SK-N-SH (cell line): ENCODE results near the gene MRM1. TPM values are rescaled to one million over a fixed set of nuclear protein-coding genes. Genes with fewer than 3 reads are reported as not detected.
A peak's percentile ranks its signal among the peaks of the same experiment; 100 is the strongest.

Source experiments
- CTCF ChIA-PET: fragments of 300-600, 350-600 bp; formaldehyde crosslinking; extraction: SDS; loops from one replicate; lab custom pipeline; 2021; lab: Yijun Ruan, JAX
- POLR2A ChIA-PET: fragments of 350-600 bp; sonication (Branson Sonifier 250); formaldehyde crosslinking; extraction: SDS; loops from one replicate; lab custom pipeline; 2020; ENCODE audit warnings: antibody characterized with exemption, inconsistent platforms; lab: Yijun Ruan, JAX
- DNase-seq: peaks from one replicate; pipeline ENCODE4 v3.0.0; 2012
- H2AFZ ChIP-seq: fragments of 200-600 bp; sonication (generic); 2 replicates; pipeline ENCODE4 v1.8.1; 2016; ENCODE audit warnings: antibody characterized with exemption, mild to moderate bottlenecking, low read depth
- H3F3A ChIP-seq: fragments of 200-600 bp; sonication (generic); replicated peaks from 2 replicates; pipeline ENCODE3; 2016; ENCODE audit warnings: antibody characterized with exemption, mild to moderate bottlenecking; ENCODE audit not compliant: insufficient read depth
- H3K27ac ChIP-seq, 2 experiments: fragments of 200-500 bp in 1 of 2; fragments of 200-600 bp in 1 of 2; sonication (Bioruptor generic) in 1 of 2; sonication (generic), shearing (Covaris generic) in 1 of 2; 2 replicates each; pipeline versions ENCODE4 v1.5.1 to v1.6.1; 2014 to 2016; ENCODE audit warnings: low read depth in 2 of 2, inconsistent platforms in 1 of 2, low read length in 1 of 2, mild to moderate bottlenecking in 1 of 2, mixed read lengths in 1 of 2
- H3K27me3 ChIP-seq: fragments of 200-600 bp; sonication (generic), shearing (Covaris generic); 2 replicates; pipeline ENCODE4 v1.6.1; 2016; ENCODE audit warnings: mixed run types; ENCODE audit not compliant: insufficient read depth
- H3K36me3 ChIP-seq, 2 experiments: fragments of 200-500 bp in 1 of 2; fragments of 200-600 bp in 1 of 2; sonication (Bioruptor generic) in 1 of 2; sonication (generic) in 1 of 2; replicated peaks in 1 of 2; 2 replicates each; pipeline versions ENCODE3 to v1.5.1; 2014 to 2016; ENCODE audit warnings: low read length in 1 of 2, mild to moderate bottlenecking in 1 of 2; ENCODE audit not compliant: insufficient read depth in 2 of 2, control insufficient read depth in 1 of 2
- H3K4me1 ChIP-seq, 2 experiments: fragments of 200-500 bp in 1 of 2; fragments of 200-600 bp in 1 of 2; sonication (Bioruptor generic) in 1 of 2; sonication (generic), shearing (Covaris generic) in 1 of 2; 2 replicates each; pipeline versions ENCODE4 v1.5.1 to v1.6.1; 2014 to 2016; ENCODE audit warnings: low read depth in 1 of 2, low read length in 1 of 2, mixed run types in 1 of 2; ENCODE audit not compliant: insufficient read depth in 2 of 2, control insufficient read depth in 1 of 2
- H3K4me2 ChIP-seq: fragments of 200-600 bp; sonication (generic), shearing (Covaris generic); 2 replicates; pipeline ENCODE4 v1.6.1; 2017; ENCODE audit warnings: mixed run types
- H3K4me3 ChIP-seq, 2 experiments: fragments of 200-500 bp in 1 of 2; fragments of 200-600 bp in 1 of 2; sonication (Bioruptor generic) in 1 of 2; sonication (generic), shearing (Covaris generic) in 1 of 2; 2 replicates each; pipeline versions ENCODE4 v1.5.1 to v1.8.1; 2014 to 2016; ENCODE audit warnings: low read depth in 2 of 2, inconsistent platforms in 1 of 2, low read length in 1 of 2, mild to moderate bottlenecking in 1 of 2, mixed read lengths in 1 of 2, moderate library complexity in 1 of 2
- H3K79me2 ChIP-seq: fragments of 200-600 bp; sonication (generic); 2 replicates; pipeline ENCODE4 v1.8.1; 2017; ENCODE audit warnings: mild to moderate bottlenecking; ENCODE audit not compliant: insufficient read depth
- H3K9ac ChIP-seq: fragments of 200-600 bp; sonication (generic); 2 replicates; pipeline ENCODE4 v1.6.1; 2017; ENCODE audit warnings: mixed run types
- H3K9me2 ChIP-seq: fragments of 200-600 bp; sonication (generic); 2 replicates; pipeline ENCODE4 v1.6.1; 2017; ENCODE audit warnings: mixed run types
- H3K9me3 ChIP-seq: fragments of 200-600 bp; sonication (generic); 2 replicates; pipeline ENCODE4 v1.6.1; 2017; ENCODE audit warnings: mixed run types, mild to moderate bottlenecking, moderate library complexity
- H4K20me1 ChIP-seq: fragments of 200-600 bp; sonication (generic); 2 replicates; pipeline ENCODE4 v1.6.1; 2017; ENCODE audit warnings: mild to moderate bottlenecking, mixed run types; ENCODE audit not compliant: insufficient read depth
- CHD2 ChIP-seq: fragments of 150-350 bp; IDR thresholded peaks from 2 replicates; pipeline ENCODE4 v1.6.1; 2018; ENCODE audit warnings: low read length; ENCODE audit not compliant: partially characterized antibody
- GABPA ChIP-seq: IDR thresholded peaks from 2 replicates; pipeline ENCODE4 v1.4.0; 2012; ENCODE audit warnings: low read depth, mild to moderate bottlenecking
- GATA2 ChIP-seq: sonication (generic); formaldehyde crosslinking; IDR thresholded peaks from 2 replicates; pipeline ENCODE4 v1.5.0; 2020; ENCODE audit warnings: mild to moderate bottlenecking, missing genetic modification reagents
- IRF3 ChIP-seq: fragments of 150-350 bp; IDR thresholded peaks from 2 replicates; pipeline ENCODE4 v1.6.1; 2016; ENCODE audit warnings: mild to moderate bottlenecking, low read depth, low read length
- MEF2A ChIP-seq: IDR thresholded peaks from 2 replicates; pipeline ENCODE4 v1.4.0; 2012; ENCODE audit warnings: low read depth, borderline replicate concordance
- MXI1 ChIP-seq: IDR thresholded peaks from 2 replicates; pipeline ENCODE4 v1.6.1; 2012; ENCODE audit warnings: mild to moderate bottlenecking, low read depth, low read length, improper control_type of control experiment
- NRF1 ChIP-seq: IDR thresholded peaks from 2 replicates; pipeline ENCODE4 v1.6.1; 2012; ENCODE audit warnings: low read depth, mild to moderate bottlenecking, low read length
- PBX3 ChIP-seq: IDR thresholded peaks from 2 replicates; pipeline ENCODE4; 2012
- POLR2AphosphoS5 ChIP-seq: IDR thresholded peaks from 2 replicates; pipeline ENCODE4 v1.6.1; 2012; ENCODE audit warnings: low read depth, low read length
- RAD21 ChIP-seq: IDR thresholded peaks from 2 replicates; pipeline ENCODE4 v1.6.1; 2012; ENCODE audit warnings: mild to moderate bottlenecking, low read length
- RCOR1 ChIP-seq: fragments of 150-350 bp; IDR thresholded peaks from 2 replicates; pipeline ENCODE4 v1.6.1; 2017; ENCODE audit warnings: antibody characterized with exemption, low read length
- ZBTB33 ChIP-seq: IDR thresholded peaks from 2 replicates; pipeline ENCODE4 v1.4.0; 2012; ENCODE audit warnings: low read depth, borderline replicate concordance
- WGBS: methylation state at CpG from one replicate; pipeline ENCODE4 v1.1.6; 2017; ENCODE audit warnings: low lambda C conversion rate; 5-methylcytosine and 5-hydroxymethylcytosine counted together
- polyA plus RNA-seq, 3 experiments: library from polyadenylated mRNA; depleted of rRNA; stranded (reverse); fragments of >200 nt; gene quantifications; 2 replicates each; pipeline ENCODE4 v1.2.3, GENCODE V29; 2012

Gene MRM1
- polyA plus RNA-seq, 1 of the 3 experiments (the other 2 are of a cell fraction), result 9.8 TPM

- peak; percentile 99 for DNase-seq
- no peaks in the 10 kb centered on the region for H3K27me3 ChIP-seq
- H3K4me2 ChIP-seq, result peak within 1 kb of the TSS; percentile 97
- H3K4me1 ChIP-seq, result peaks cover 0 to 15% of the 10 kb centered on the region in 2 experiments; a peak in 1 of 4 replicates
- H3K36me3 ChIP-seq, result peaks cover 28% of the 10 kb centered on the region in 2 experiments
- peak within 1 kb of the TSS; percentile 25 to 54; a peak in 3 of 4 replicates for H3K27ac ChIP-seq
- peak within 1 kb of the TSS; percentile 83 to 89 for H3K4me3 ChIP-seq
- ChIA-PET POLR2A (interaction anchor here (2.8 kb wide), 1 partner anchor 9 kb away, joined by 16 read pairs; the partner anchor contains the start of gene MRM1), CTCF (interaction anchor here (0.8 to 2.2 kb wide), 4 partner anchors 9 to 11 kb away, joined by 3 to 8 read pairs (median 4); partner anchors contain the start of gene MRM1)
- TF ChIP-seq RCOR1, result no peak
- peak; percentile 47; the same call in 1 of the 2 replicates for TF ChIP-seq POLR2AphosphoS5
- TF ChIP-seq PBX3, result no peak; the same call in 1 of the 2 replicates
- peak; percentile 35 for TF ChIP-seq CHD2
- TF ChIP-seq GABPA, result peak; percentile 54
- TF ChIP-seq MEF2A, result no peak
- TF ChIP-seq NRF1, result peak; percentile 59
- TF ChIP-seq ZBTB33, result no peak
- no peak for TF ChIP-seq IRF3
- 0 out of 2 replicates have a peak, but pooled peaks have one; percentile 11 for TF ChIP-seq RAD21
- no peak for TF ChIP-seq GATA2 (CRISPR knock-in tag)
- peak; percentile 47; the same call in 1 of the 2 replicates for TF ChIP-seq MXI1
- peaks cover 28% of the 10 kb centered on the region for H3F3A ChIP-seq
- WGBS, result 10% methylated on average over 35 of the region's 87 CpGs
- peaks cover 13% of the 10 kb centered on the region; the same call in 1 of the 2 replicates for H3K79me2 ChIP-seq
- H3K9me2 ChIP-seq, result no peaks in the 10 kb centered on the region
- H3K9ac ChIP-seq, result peak within 1 kb of the TSS; percentile 79
- H2AFZ ChIP-seq, result peak within 1 kb of the TSS; percentile 23; the same call in 1 of the 2 replicates
- no peaks in the 10 kb centered on the region for H4K20me1 ChIP-seq
- H3K9me3 ChIP-seq, result no peaks in the 10 kb centered on the region
Measured at GRCh38 chr17:36591434-36592315, 9.7 kb upstream of the MRM1 start, which contains the start of gene DHRS11. DHRS11 (plus strand) TSS chr17:36591879; CDS start chr17:36592010, 131 bp downstream.
